NCI-H2227 (cell line): ENCODE data around the gene RNF187.

Experiments
- DNase-seq: peaks from one replicate; lab custom pipeline; 2025; ENCODE audit not compliant: unreplicated experiment; lab: John Stamatoyannopoulos, UW

The RNF187 gene

GRCh38 chr1:228487336-228488124 is at the start of gene RNF187:
Gene RNF187 (plus strand): TSS chr1:228487382.
- peak; percentile 70 for DNase-seq

GRCh38 chr1:228437424-228437962 is 49.7 kb upstream of the RNF187 start:
- DNase-seq: no peak

- no peak for DNase-seq
Observed at GRCh38 chr1:228438266-228438665, 48.9 kb upstream of the RNF187 start.

- no peak for DNase-seq
Observed at GRCh38 chr1:228440761-228441500, 46.3 kb upstream of the RNF187 start.

- no peak for DNase-seq
Observed at GRCh38 chr1:228443395-228443794, 43.8 kb upstream of the RNF187 start.

- no peak for DNase-seq
Observed at GRCh38 chr1:228445490-228445842, 41.7 kb upstream of the RNF187 start.

GRCh38 chr1:228445843-228446650 is 41.1 kb upstream of the RNF187 start:
- DNase-seq: peak; percentile 68

GRCh38 chr1:228446852-228447251 is 40.3 kb upstream of the RNF187 start:
- no peak for DNase-seq

- DNase-seq: no peak
Observed at GRCh38 chr1:228448372-228448771, 38.8 kb upstream of the RNF187 start.

- no peak for DNase-seq
Observed at GRCh38 chr1:228450200-228450599, 37.0 kb upstream of the RNF187 start.

GRCh38 chr1:228452194-228453021 is 34.8 kb upstream of the RNF187 start:
- DNase-seq: no peak

GRCh38 chr1:228453022-228453560 is 34.1 kb upstream of the RNF187 start:
- DNase-seq: no peak

GRCh38 chr1:228453614-228454013 is 33.6 kb upstream of the RNF187 start:
- DNase-seq: no peak

GRCh38 chr1:228454238-228454637 is 32.9 kb upstream of the RNF187 start:
- no peak for DNase-seq

GRCh38 chr1:228455715-228456114 is 31.5 kb upstream of the RNF187 start:
- DNase-seq: peak; percentile 11

- DNase-seq: no peak
Observed at GRCh38 chr1:228456252-228457016, 30.7 kb upstream of the RNF187 start.

- no peak for DNase-seq
Observed at GRCh38 chr1:228457017-228457395, 30.2 kb upstream of the RNF187 start.

- DNase-seq: peak; percentile 99
Observed at GRCh38 chr1:228457396-228458176, 29.6 kb upstream of the RNF187 start.
